Endothelial cell of umbilical vein (primary cell): ENCODE measurements around the gene MTA1. TPM values are rescaled to one million over a fixed set of nuclear protein-coding genes. Genes with fewer than 3 reads are reported as not detected.

Experiments used
- BruUV-seq: library from RNA; stranded (reverse); fragments of 400-500 nt; replicated peaks from 2 replicates; lab custom pipeline; 2021; lab: Mats Ljungman, UMichigan
- CTCF ChIA-PET: fragments of 300-600, 350-600 bp; sonication (Branson Sonifier 250); formaldehyde crosslinking; loops from one replicate; lab custom pipeline; 2021; ENCODE audit warnings: antibody characterized with exemption, inconsistent platforms; lab: Charles Lee
- POLR2A ChIA-PET: fragments of 300-600, 350-600 bp; sonication (Branson Sonifier 250); formaldehyde crosslinking; loops from one replicate; lab custom pipeline; 2021; ENCODE audit warnings: antibody characterized with exemption, inconsistent platforms; lab: Charles Lee
- DNase-seq: peaks from one replicate; pipeline ENCODE4 v3.0.0-alpha.2; 2011; ENCODE audit warnings: low read depth, low spot score
- FAIRE-seq: peaks from 2 replicates; lab custom pipeline; 2011; peaks lifted over from hg19 to GRCh38; lab: Jason Lieb, UNC
- H2AFZ ChIP-seq: 2 replicates; pipeline ENCODE4 v1.6.0; 2012; ENCODE audit warnings: low read depth, low read length, control low read depth, inconsistent platforms
- H3K27ac ChIP-seq: 2 replicates; pipeline ENCODE4 v1.5.1; 2011; ENCODE audit warnings: low read depth, mild to moderate bottlenecking, control low read depth, low read length, moderate library complexity; ENCODE audit not compliant: insufficient read depth
- H3K27me3 ChIP-seq, 2 experiments: 2 replicates each; pipeline versions ENCODE4 v1.6.0 to v1.6.1; 2011; ENCODE audit warnings: low read length in 2 of 2, mixed read lengths in 1 of 2; ENCODE audit not compliant: control insufficient read depth in 2 of 2, insufficient read depth in 2 of 2
- H3K36me3 ChIP-seq, 2 experiments: 2 replicates in 1 of 2; 3 replicates in 1 of 2; pipeline ENCODE4 v1.5.1; 2011; ENCODE audit warnings: low read length in 2 of 2, mild to moderate bottlenecking in 1 of 2, moderate library complexity in 1 of 2; ENCODE audit not compliant: control insufficient read depth in 2 of 2, insufficient read depth in 2 of 2; ENCODE audit errors: extremely low read depth in 1 of 2
- H3K4me1 ChIP-seq: 3 replicates; pipeline ENCODE4 v1.5.1; 2011; ENCODE audit warnings: mild to moderate bottlenecking, low read length; ENCODE audit not compliant: control insufficient read depth, insufficient read depth; ENCODE audit errors: extremely low read depth
- H3K4me2 ChIP-seq: 2 replicates; pipeline ENCODE4 v1.6.1; 2011; ENCODE audit warnings: low read length, control low read depth, mixed read lengths; ENCODE audit not compliant: insufficient read depth
- H3K4me3 ChIP-seq, 3 experiments: fragments of 200-600 bp in 1 of 3; sonication (generic), shearing (Covaris generic) in 1 of 3; replicated peaks in 1 of 3; 2 replicates each; pipeline ENCODE4 v1.5.1; 2011 to 2016; ENCODE audit warnings: control low read depth in 3 of 3, low read length in 3 of 3, mild to moderate bottlenecking in 2 of 3, inconsistent platforms in 1 of 3, low read depth in 1 of 3, moderate library complexity in 1 of 3; ENCODE audit not compliant: insufficient read depth in 1 of 3
- H3K79me2 ChIP-seq: 2 replicates; pipeline ENCODE4 v1.6.0; 2012; ENCODE audit warnings: low read length, inconsistent platforms; ENCODE audit not compliant: control insufficient read depth, insufficient read depth
- H3K9ac ChIP-seq: replicated peaks from 2 replicates; pipeline ENCODE3; 2011; ENCODE audit warnings: low read length, control low read depth; ENCODE audit not compliant: insufficient read depth; ENCODE audit errors: extremely low read depth
- H3K9me1 ChIP-seq: replicated peaks from 3 replicates; pipeline ENCODE4 v1.6.0; 2011; ENCODE audit warnings: mild to moderate bottlenecking, low read length; ENCODE audit not compliant: control insufficient read depth, insufficient read depth; ENCODE audit errors: extremely low read depth
- H3K9me3 ChIP-seq: replicated peaks from 2 replicates; pipeline ENCODE4 v1.5.1; 2012; ENCODE audit warnings: low read length, inconsistent platforms; ENCODE audit not compliant: control insufficient read depth, insufficient read depth
- H4K20me1 ChIP-seq: replicated peaks from 2 replicates; pipeline ENCODE3; 2011; ENCODE audit warnings: mild to moderate bottlenecking, low read length; ENCODE audit not compliant: control insufficient read depth, insufficient read depth; ENCODE audit errors: extremely low read depth
- EZH2 ChIP-seq: IDR thresholded peaks from 2 replicates; pipeline ENCODE4 v1.6.1; 2012; ENCODE audit warnings: borderline replicate concordance, low read depth, mild to moderate bottlenecking, moderate library complexity, low read length, inconsistent platforms; ENCODE audit not compliant: severe bottlenecking
- FOS ChIP-seq: IDR thresholded peaks from 2 replicates; pipeline ENCODE4 v1.6.1; 2011; ENCODE audit warnings: mild to moderate bottlenecking, low read length, moderate library complexity, borderline replicate concordance; ENCODE audit not compliant: insufficient read depth
- GATA2 ChIP-seq: IDR thresholded peaks from 2 replicates; pipeline ENCODE4 v1.7.0; 2011; ENCODE audit warnings: low read depth, mild to moderate bottlenecking, moderate library complexity, mixed read lengths, low read length; ENCODE audit not compliant: insufficient read length, insufficient read depth
- JUN ChIP-seq: IDR thresholded peaks from 2 replicates; pipeline ENCODE4 v1.6.1; 2011; ENCODE audit warnings: borderline replicate concordance, low read depth; ENCODE audit not compliant: insufficient read length, insufficient read depth
- MYC ChIP-seq: IDR thresholded peaks from one replicate; pipeline ENCODE4 v1.6.1; 2011; ENCODE audit warnings: mild to moderate bottlenecking, low read depth, low read length
- POLR2A ChIP-seq: IDR thresholded peaks from 2 replicates; pipeline ENCODE4 v1.6.1; 2012; ENCODE audit warnings: low read depth, mild to moderate bottlenecking, control low read depth, low read length
- POLR2AphosphoS5 ChIP-seq: IDR thresholded peaks from 2 replicates; pipeline ENCODE4 v1.6.1; 2012; ENCODE audit warnings: low read depth, mild to moderate bottlenecking, control low read depth, low read length, moderate library complexity; ENCODE audit not compliant: insufficient read depth
- dilution Hi-C: fragments of 300-500 bp; cut with MboI; formaldehyde crosslinking; loops from one replicate; pipeline ENCODE4 v1.15.0; 2019; ENCODE audit warnings: low sequenced_read_pairs; ENCODE audit not compliant: extremely low pct_ligation_motif_present
- intact Hi-C: fragments of 100-400 bp; cut with micrococcal nuclease; formaldehyde crosslinking; loops from one replicate; pipeline ENCODE4 v1.10.0; 2022
- polyA plus RNA-seq, 4 experiments: library from polyadenylated mRNA; depleted of rRNA in 3 of 4; stranded (reverse) in 3 of 4; unstranded in 1 of 4; fragments of >200 nt; gene quantifications; 2 replicates each; pipeline versions ENCODE4 v1.2.1 to v1.2.3, GENCODE V29; 2011 to 2012; ENCODE audit warnings: missing spikeins in 1 of 4
- total RNA-seq: library from RNA; stranded (reverse); gene quantifications from 2 replicates; pipeline ENCODE4 v1.2.3, GENCODE V29; 2021
- TF ChIP-seq, protein P1 (sequence below): IDR thresholded peaks from 2 replicates; pipeline ENCODE4 v1.6.1; 2011; ENCODE audit not compliant: insufficient read depth, insufficient read length
- TF ChIP-seq, protein P2 (sequence below), 2 donors: IDR thresholded peaks; 1 replicate in 1 of 2; 2 replicates in 1 of 2; pipeline ENCODE4 v1.5.1; 2011; ENCODE audit warnings: low read length in 2 of 2, mild to moderate bottlenecking in 2 of 2, moderate library complexity in 2 of 2, control low read depth in 1 of 2, inconsistent platforms in 1 of 2, low read depth in 1 of 2; ENCODE audit not compliant: insufficient read depth in 1 of 2; ENCODE audit errors: extremely low read depth in 1 of 2

Gene MTA1
- total and polyA plus RNA-seq, 2 donors (not counting 3 experiments of a cell fraction or from before 2014, with no cell fraction given) = 85.2 to 167 TPM

DNA sequence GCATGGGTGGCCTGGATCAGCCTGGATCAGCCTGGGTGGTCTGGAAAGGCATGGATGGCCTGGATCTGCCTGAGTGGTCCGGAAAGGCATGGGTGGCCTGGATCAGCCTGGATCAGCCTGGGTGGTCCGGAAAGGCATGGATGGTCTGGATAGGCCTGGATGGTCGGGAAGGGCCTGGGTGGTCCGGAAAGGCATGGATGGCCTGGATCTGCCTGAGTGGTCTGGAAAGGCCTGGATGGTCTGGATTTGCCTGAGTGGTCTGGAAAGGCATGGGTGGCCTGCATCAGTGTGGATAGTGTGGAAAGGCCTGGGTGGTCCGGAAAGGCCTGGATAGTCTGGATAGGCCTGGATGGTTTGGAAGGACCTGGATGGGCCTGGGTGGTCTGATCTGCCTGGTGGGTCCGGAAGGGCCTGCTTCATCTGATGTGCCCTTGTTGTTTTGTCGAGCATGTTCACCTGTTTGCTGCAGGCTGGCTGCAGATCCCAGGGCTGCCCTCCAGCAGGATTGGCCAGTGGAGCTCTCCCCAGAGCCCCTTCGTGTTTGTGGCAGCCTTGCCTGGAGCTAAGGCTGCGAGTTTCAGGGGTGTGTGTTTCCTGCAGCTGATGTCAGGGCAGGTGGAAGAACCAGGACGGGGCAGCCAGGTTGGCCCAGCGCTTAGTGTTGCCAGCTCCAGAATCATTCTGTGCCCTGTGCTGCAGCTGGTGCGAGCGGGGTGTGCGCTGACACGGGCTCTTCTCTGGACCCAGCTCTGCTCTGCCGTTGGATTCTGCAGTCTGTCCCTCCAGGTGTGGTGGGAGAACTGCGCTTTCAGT, 40.5 kb upstream of the MTA1 start:
- intact Hi-C loops = no loop called here
- Histone ChIP-seq H3K27me3 (no peaks in the 10 kb centered on the region), H4K20me1 (no peaks in the 10 kb centered on the region), H3K9me1 (no peaks in the 10 kb centered on the region), H2AFZ (no peak overlapping the region), H3K79me2 (no peaks in the 10 kb centered on the region), H3K4me1 (peaks cover 10% of the 10 kb centered on the region), H3K4me2 (no peak overlapping the region), H3K9me3 (no peaks in the 10 kb centered on the region), H3K9ac (no peak overlapping the region), H3K27ac (no peak overlapping the region), H3K36me3 (peaks cover 0 to 6% of the 10 kb centered on the region in 2 experiments), H3K4me3 (no peak overlapping the region)
- no peak for DNase-seq
- no TSS peak for BruUV-seq
- ChIA-PET POLR2A (no interaction called here), CTCF (interaction anchor here (0.8 to 1.1 kb wide), 2 partner anchors 8 to 111 kb away, joined by 3 to 6 read pairs; no protein-coding TSS in a partner anchor)
- no peak for FAIRE-seq
- dilution Hi-C loops = no loop called here
- no peak for TF ChIP-seq EZH2
- TF ChIP-seq, protein P1, sequence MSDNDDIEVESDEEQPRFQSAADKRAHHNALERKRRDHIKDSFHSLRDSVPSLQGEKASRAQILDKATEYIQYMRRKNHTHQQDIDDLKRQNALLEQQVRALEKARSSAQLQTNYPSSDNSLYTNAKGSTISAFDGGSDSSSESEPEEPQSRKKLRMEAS = no peak
- TF ChIP-seq JUN = no peak
- no peak for TF ChIP-seq POLR2AphosphoS5
- no peak for TF ChIP-seq POLR2A
- TF ChIP-seq MYC = no peak
- TF ChIP-seq, protein P2, sequence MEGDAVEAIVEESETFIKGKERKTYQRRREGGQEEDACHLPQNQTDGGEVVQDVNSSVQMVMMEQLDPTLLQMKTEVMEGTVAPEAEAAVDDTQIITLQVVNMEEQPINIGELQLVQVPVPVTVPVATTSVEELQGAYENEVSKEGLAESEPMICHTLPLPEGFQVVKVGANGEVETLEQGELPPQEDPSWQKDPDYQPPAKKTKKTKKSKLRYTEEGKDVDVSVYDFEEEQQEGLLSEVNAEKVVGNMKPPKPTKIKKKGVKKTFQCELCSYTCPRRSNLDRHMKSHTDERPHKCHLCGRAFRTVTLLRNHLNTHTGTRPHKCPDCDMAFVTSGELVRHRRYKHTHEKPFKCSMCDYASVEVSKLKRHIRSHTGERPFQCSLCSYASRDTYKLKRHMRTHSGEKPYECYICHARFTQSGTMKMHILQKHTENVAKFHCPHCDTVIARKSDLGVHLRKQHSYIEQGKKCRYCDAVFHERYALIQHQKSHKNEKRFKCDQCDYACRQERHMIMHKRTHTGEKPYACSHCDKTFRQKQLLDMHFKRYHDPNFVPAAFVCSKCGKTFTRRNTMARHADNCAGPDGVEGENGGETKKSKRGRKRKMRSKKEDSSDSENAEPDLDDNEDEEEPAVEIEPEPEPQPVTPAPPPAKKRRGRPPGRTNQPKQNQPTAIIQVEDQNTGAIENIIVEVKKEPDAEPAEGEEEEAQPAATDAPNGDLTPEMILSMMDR (IDR thresholded peaks at IDR 0.05; ENCODE audit: extremely low read depth in 1 of 2, insufficient read depth in 1 of 2, low read depth in 1 of 2, low read length in 2 of 2) = no peak
- no peak for TF ChIP-seq FOS
- no peak for TF ChIP-seq GATA2
